Non-pigmented ciliary epithelial cell (primary cell): Measurements from ENCODE around the gene SLC7A9.
"Not testable (repeated sequence)": the region's sequence is repeated elsewhere in the genome, so short reads cannot be mapped to it uniquely, and the experiment has no call there.

Source experiments
- DNase-seq: peaks from one replicate; pipeline ENCODE4 v3.0.0-alpha.2; 2010; ENCODE audit warnings: low read depth

The SLC7A9 gene

DNA sequence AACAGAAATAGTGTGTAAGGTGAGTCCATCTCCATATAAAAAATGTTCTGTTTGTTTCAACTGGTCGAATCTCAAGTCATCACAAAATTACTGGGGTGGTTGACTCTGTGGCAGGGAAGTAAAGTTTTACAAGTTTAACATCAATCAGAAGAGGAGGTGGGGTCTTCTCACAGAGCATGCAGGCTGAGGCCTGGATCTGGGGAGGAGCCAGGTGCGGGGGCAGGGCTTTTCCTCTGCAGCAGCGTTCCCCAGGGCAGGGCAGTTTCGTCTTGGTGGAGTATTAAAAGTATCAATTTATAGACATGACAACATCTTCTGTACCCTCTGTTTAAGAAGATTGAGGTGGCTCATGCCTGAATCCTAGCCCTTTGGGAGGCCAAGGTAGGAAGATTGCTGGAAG is 68.8 kb downstream of the SLC7A9 start:
- DNase-seq = no peak

- no peak for DNase-seq
These were observed 69.4 kb downstream of the SLC7A9 start for GRCh38 chr19:32800191-32800590.

GRCh38 chr19:32798201-32798600 is 71.4 kb downstream of the SLC7A9 start:
- no peak for DNase-seq

DNA sequence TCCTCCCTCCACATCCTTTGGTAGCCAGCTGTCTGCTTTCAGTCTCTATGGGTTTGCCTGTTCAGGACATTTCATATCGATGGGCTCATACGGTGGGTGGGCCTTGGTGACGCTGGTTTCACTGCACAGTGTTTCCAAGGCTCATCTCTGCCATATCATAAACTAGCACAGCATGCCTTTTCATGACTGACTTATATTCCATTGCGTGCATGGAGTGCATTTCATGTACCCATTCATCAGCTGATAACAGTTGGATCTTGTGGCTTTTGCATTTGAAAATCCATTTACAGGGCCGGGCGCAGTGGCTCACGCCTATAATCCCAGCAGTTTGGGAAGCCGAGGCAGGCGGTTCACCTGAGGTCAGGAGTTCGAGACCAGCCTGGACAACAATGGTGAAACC is 80.1 kb downstream of the SLC7A9 start:
- DNase-seq = no peak

GRCh38 chr19:32787895-32788294 is 81.7 kb downstream of the SLC7A9 start:
- not testable (repeated sequence) for DNase-seq

GRCh38 chr19:32787161-32787813 is 82.3 kb downstream of the SLC7A9 start:
- DNase-seq = not testable (repeated sequence)

GRCh38 chr19:32782089-32782488 is 87.5 kb downstream of the SLC7A9 start:
- not testable (repeated sequence) for DNase-seq

- DNase-seq = no peak
These were observed 88.3 kb downstream of the SLC7A9 start for GRCh38 chr19:32781280-32781679.
